Lower leg skin (tissue), 4 donors: ENCODE data around the gene PON3. TPM values are rescaled to one million over a fixed set of nuclear protein-coding genes. Genes with fewer than 3 reads are reported as not detected.

Experiments
- DNase-seq, 2 donors: peaks; one replicate each; pipeline ENCODE4 v3.0.0-alpha.2; 2019; ENCODE audit warnings: low spot score in 2 of 2
- H3K4me3 ChIP-seq: fragments of 200-600 bp; sonication (generic); 2 replicates; pipeline ENCODE4 v1.5.1; 2017; ENCODE audit warnings: mild to moderate bottlenecking, low read depth; ENCODE audit not compliant: poor library complexity, severe bottlenecking
- CTCF ChIP-seq, 3 donors: fragments of 450-650 bp; IDR thresholded peaks; one replicate each; pipeline ENCODE4 v1.5.1; 2016; ENCODE audit warnings: antibody characterized with exemption in 3 of 3, mild to moderate bottlenecking in 3 of 3, moderate library complexity in 2 of 3
- POLR2A ChIP-seq, 2 donors: fragments of 450-650 bp; IDR thresholded peaks; one replicate each; pipeline ENCODE4 v1.6.1; 2016 to 2017; ENCODE audit warnings: antibody characterized with exemption in 2 of 2, mild to moderate bottlenecking in 1 of 2, moderate library complexity in 1 of 2
- WGBS, 2 donors: methylation state at CpG; one replicate each; pipeline ENCODE4 v1.1.5; 2018; 5-methylcytosine and 5-hydroxymethylcytosine counted together
- intact Hi-C: fragments of 100-400 bp; cut with DNase I; formaldehyde crosslinking; loops from one replicate; pipeline ENCODE4 v1.15.0; 2023; ENCODE audit warnings: low total_unique reads
- total RNA-seq, 4 donors: library from RNA; depleted of rRNA; stranded (reverse); fragments of >200 nt; gene quantifications; one replicate each; pipeline ENCODE4 v1.1.0, GENCODE V29; 2016

The PON3 gene
- total RNA-seq, 4 donors from 2014 or later, result 10.5 to 15.9 (median 13.9) TPM

DNA sequence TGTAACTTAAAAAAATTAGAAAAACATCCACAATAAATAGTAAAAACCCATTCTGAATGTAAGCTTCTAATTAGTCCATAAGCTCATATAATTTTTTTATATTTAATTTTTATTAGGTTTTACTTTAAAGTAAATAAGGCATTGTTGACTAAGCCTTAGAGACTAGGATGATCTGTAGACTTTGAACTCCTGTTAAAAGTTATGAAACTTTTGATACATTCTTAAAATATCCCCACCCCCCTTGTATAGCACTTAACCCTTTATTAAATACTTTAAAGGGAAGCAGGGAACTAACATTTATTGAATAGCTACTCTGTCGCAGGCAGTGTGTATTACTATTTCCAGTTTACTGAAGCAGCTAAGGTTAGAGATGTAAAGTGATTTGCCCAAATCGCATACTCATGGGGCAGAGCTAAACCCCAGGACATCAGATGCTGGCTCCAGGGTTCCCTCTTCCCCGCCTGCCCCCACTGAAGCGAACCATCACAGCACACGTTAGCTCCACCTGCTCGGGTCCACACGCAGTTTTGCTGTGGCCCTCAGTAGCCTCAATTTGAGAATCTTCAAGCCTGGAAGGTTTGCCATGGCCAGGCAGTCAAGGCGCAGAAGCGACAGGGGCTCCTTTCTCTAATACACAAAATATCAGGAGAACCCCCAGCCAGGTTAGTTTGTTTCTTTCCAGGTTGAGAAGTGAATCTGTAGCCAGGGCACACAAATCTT is 72.6 kb downstream of the PON3 start:
- intact Hi-C loops, result no loop called here
- H3K4me3 ChIP-seq, result no peak overlapping the region
- 90 to 93% methylated on average over 9 of the region's 9 CpGs for WGBS, 2 donors
- DNase-seq, result no peak
- TF ChIP-seq CTCF (IDR thresholded peaks at IDR 0.05), result no peak
- TF ChIP-seq POLR2A (IDR thresholded peaks at IDR 0.05), result no peak

GRCh38 chr7:95322854-95323253 is 73.3 kb downstream of the PON3 start:
- intact Hi-C loops, result no loop called here

DNA sequence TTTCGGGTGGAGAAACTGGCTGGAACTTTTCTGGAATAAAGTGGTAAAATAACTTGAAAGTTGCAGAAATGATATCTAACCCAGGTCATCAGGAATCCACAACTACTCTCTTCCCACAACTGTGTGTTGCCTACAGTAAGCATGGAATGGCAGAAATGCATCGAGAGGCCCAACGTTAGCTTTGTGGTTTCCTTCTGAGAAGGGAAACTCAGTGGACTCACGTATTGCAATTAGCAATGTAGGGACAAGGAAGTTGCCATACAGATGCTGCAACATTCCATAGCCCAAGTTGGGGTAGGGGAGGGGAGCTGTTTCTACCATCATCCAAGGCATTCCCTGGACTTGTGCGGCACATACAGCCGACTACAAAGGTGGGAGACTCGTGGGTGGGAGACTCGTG is 73.8 kb downstream of the PON3 start:
- intact Hi-C loops, result no loop called here
- no peak for DNase-seq
- H3K4me3 ChIP-seq, result no peak overlapping the region
- WGBS, 2 donors, result 79 to 81% methylated on average over 8 of the region's 8 CpGs
- TF ChIP-seq CTCF (IDR thresholded peaks at IDR 0.05) (no peak), POLR2A (IDR thresholded peaks at IDR 0.05) (no peak)

More at GRCh38 chr7:95322854-95323253, 73.3 kb downstream of the PON3 start:
- TF ChIP-seq POLR2A (IDR thresholded peaks at IDR 0.05), result no peak
- no peak for TF ChIP-seq CTCF (IDR thresholded peaks at IDR 0.05)
- no peak for DNase-seq
- H3K4me3 ChIP-seq, result no peak overlapping the region
- 44 to 59% methylated on average over 2 of the region's 2 CpGs for WGBS, 2 donors

DNA sequence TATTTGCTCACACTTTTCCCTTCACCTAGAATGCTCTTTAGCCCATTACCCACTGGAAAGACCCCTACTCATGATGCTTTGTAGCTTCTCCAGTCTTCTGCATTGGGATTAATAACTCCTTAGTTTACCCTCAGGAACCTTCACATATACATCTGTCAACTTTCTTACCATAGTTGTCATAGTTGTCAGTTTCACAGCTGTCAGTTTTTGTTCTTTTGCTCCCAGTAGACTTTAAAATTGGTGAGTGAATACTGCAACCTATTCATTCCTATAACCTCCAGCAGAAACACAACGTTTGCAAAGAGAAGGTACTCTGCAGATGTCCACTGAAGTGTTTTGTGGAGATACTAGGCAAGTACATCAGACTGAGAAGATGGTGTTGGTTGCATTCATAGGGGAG is 74.5 kb downstream of the PON3 start:
- H3K4me3 ChIP-seq, result no peak overlapping the region
- 67 to 77% methylated on average over 1 of the region's 1 CpG for WGBS, 2 donors
- intact Hi-C loops, result no loop called here
- no peak for TF ChIP-seq CTCF (IDR thresholded peaks at IDR 0.05)
- TF ChIP-seq POLR2A (IDR thresholded peaks at IDR 0.05), result no peak
- no peak for DNase-seq

DNA sequence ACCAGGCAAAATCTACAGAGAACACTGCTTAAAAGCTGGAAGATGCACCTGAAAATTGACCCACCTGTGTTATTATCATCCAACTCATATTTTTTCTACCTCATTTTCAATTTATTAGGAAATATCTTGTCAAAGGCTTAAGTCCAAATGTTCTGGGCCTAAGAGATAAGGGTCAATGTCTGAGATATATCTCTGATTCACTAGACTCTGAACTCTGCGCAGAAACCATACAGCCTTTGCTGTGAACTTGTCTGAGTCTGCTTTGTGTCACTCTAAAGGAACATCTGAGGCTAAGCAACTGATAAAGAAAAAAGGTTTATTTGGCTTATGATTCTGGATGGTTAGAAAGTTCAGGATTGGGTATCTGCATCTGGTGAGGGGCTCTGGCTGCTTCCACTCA is 75.5 kb downstream of the PON3 start:
- intact Hi-C loops, result no loop called here
- H3K4me3 ChIP-seq, result no peak overlapping the region
- 100% methylated on average over 1 of the region's 1 CpG for WGBS, 2 donors
- TF ChIP-seq CTCF (IDR thresholded peaks at IDR 0.05) (no peak), POLR2A (IDR thresholded peaks at IDR 0.05) (no peak)
- no peak for DNase-seq

DNA sequence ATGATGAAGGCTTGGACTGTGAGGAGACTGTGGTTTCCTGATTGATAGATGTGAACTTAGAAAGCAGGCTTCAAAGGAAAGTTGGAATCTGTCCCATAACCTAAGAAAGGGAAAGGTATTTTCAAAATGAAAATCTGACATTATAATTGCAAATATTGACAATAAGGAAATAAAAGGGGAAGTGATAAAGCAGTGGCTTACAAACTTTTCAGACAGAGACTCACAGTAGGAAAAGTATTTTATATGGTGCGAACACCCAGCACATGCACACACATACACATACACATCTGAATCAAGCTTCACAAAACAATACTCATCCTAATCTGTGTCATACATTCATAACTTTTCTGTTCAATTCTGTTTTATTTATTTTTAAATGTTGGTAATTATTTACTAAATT is 76.6 kb downstream of the PON3 start:
- DNase-seq, result no peak
- TF ChIP-seq CTCF (IDR thresholded peaks at IDR 0.05) (no peak), POLR2A (IDR thresholded peaks at IDR 0.05) (no peak)
- H3K4me3 ChIP-seq, result no peak overlapping the region
- 89 to 100% methylated on average over 1 of the region's 1 CpG for WGBS, 2 donors
- intact Hi-C loops, result no loop called here
